Vagina (tissue), 2 donors: ENCODE data around the gene MYO1D.

Experiments
- CTCF ChIP-seq, 3 experiments: fragments of 450-650 bp in 2 of 3; fragments of 200-600 bp in 1 of 3; sonication (generic) in 1 of 3; IDR thresholded peaks; one replicate each; pipeline ENCODE4 v1.5.1; 2017 to 2019; ENCODE audit warnings: antibody characterized with exemption in 3 of 3, mild to moderate bottlenecking in 2 of 3, moderate library complexity in 2 of 3
- POLR2A ChIP-seq, 2 donors: fragments of 450-650 bp; IDR thresholded peaks; one replicate each; pipeline ENCODE4 v1.6.1; 2017; ENCODE audit warnings: antibody characterized with exemption in 2 of 2, mild to moderate bottlenecking in 2 of 2, moderate library complexity in 2 of 2
- POLR2AphosphoS5 ChIP-seq, 2 donors: sonication (generic); formaldehyde crosslinking; IDR thresholded peaks; one replicate each; pipeline ENCODE4 v1.9.0; 2017; ENCODE audit warnings: antibody characterized with exemption in 2 of 2, mild to moderate bottlenecking in 2 of 2, low read depth in 1 of 2; ENCODE audit not compliant: insufficient read depth in 1 of 2

GRCh38 chr17:32493571-32493970 lies 383.4 kb downstream of the MYO1D start:
- no peak for TF ChIP-seq CTCF (IDR thresholded peaks at IDR 0.05)
- no peak for TF ChIP-seq POLR2A (IDR thresholded peaks at IDR 0.05)
- TF ChIP-seq POLR2AphosphoS5 (IDR thresholded peaks at IDR 0.05; ENCODE audit: insufficient read depth in 1 of 2, low read depth in 1 of 2), result no peak
